Measurements from ENCODE around the gene BARHL2.

BARHL2 gene

DNA sequence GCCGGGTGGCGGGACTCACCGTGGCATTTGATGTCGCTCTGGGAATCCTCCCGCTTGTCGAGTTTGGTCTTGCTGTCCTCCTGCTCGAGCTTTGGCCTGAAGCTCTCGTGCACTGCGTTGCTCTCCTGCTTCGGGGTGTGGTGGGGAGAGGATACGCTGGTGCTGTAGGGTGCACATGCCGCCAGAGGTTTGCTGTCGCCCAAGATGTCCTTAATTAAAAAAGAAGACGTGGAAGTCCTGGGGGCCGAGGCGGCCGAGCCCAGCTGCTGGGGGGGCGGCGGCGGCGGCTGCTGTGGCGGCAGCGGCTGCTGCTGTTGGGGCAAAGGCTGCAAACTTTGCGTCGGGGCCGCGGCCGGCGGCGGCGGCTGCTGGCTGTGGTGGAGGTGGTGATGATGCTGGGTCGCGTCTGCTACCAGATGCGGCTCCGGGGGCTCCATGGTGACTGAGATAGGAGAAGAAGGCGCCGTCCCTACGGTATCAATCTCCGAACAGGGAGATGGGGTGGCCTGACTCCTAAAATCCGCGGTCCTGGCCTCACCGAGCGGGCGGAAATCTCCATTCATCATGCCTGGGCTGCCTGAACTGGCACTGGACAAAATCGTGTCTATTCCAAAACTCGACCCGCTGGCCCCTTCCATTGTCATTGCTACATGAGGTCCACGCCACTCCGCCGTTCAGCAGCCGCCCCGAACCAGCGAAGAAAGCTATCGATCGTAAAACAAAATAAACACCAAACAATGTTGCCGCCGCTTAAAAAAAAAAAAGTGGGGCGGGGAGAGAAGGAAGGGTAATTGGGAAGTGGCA is at the start of gene BARHL2:
Gene BARHL2 (minus strand): TSS at position 751 of the 804 bp plus-strand sequence. CDS start 107 bp downstream, at position 644.
- DNase-seq = no peak

DNA sequence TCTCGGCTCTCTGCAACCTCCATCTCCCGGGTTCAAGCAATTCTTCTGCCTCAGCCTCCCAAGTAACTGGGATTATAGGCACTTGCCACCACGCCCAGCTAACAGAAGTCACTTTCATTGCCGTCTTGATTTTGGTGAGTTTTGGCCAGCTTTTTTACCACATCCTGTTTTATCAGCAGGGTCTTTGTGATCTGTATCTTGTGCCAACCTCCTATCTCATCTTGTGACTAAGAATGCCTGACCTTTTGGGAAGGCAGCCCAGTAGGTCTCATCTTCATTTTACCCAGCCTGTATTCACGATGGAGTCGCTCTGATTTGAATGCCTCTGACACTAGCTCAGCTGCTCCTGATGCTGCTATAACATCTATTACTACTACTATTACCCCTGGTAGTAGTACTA is 46.8 kb upstream of the BARHL2 start:
- DNase-seq = no peak

DNA sequence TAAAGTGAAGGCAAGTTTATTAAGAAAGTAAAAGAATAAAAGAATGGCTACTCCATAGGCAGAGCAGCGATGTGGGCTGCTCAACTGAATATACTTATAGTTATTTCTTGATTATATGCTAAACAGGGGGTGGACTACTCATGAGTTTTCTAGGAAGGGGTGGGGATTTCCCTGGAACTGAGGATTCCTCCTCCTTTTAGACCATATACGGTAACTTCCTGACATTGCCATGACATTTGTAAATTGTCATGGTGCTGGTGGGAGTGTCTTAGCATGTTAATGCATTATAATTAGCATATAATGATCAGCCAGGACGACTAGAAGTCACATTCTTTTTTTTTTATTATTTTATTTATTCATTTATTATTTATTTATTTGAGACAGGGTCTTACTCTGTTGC is 46.4 kb upstream of the BARHL2 start:
- DNase-seq = no peak

DNA sequence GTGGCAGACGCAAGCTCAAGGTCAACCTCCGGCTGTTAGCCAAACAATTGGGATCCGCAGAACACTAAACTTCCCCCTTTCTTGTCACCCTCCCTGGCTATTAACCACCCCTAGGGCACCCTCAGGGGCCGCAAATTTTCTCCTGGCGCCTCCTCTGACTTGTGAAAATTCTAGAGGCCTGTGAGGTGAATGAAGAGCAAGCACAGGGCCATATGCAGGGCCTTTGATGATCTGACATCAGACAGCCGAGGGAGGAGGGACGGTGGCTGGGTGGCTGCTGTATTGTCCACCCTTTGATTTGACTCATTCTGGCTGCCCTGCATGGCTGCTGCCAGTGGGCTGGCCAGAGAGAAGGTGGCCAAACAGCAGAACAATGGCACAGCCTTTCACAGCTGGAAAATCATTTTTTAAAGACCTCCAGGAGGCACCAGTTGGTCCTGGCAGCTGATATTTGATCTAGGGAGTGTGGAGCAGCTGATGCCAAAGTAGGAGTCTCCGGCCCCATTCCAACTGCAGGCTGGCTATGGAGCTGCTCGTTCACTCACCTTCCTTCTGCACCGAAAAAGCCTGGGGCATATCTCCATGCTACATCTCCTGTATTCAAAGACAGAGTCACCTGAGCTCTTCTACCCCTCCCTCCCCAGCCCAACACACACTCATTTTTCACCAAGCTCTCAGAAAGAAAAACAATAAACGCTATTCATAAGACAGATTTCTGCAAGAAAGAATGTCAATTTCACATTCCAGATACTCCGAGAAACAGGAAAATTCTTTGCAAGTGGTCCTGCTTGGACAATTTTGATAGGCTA is 44.9 kb upstream of the BARHL2 start:
- no peak for DNase-seq

DNA sequence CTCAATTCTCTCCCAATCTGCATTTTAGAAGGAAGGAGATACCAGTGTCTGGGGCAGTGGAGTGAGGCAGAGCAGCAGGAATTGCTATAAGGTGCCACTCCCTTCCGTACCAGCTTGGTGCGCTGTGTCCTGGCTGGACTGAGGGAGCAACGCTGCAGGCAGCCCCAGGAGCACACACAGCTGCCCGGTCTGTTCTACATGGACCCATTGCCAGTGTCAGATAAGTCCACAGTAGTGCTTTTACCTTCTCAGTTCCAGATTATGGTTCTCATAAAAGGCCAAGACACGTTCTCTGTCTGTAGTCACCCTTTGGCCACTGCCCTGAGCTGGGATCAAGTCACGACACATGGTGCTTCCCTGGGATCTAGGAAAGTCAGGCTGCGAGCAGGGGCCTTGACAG is 44.1 kb upstream of the BARHL2 start:
- DNase-seq = no peak

DNA sequence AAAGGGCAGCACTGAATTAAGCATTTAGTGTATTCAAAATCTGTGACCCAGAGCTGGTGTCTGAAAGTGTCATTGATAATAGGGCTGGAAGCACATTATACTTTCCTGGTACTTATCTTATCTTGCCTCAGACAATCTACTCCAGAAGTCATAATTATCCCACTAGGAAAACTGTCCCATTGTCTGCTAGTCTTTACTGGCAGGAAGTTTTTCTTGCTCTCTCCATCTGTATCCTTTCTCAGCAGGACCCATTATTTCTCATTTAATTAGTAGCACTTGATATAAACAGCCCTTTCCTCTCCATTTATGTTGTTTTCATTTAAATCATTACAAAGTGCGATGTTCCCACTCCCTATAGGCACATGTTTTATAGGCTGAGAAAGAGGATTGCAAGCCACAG is 36.5 kb upstream of the BARHL2 start:
- DNase-seq = no peak

DNA sequence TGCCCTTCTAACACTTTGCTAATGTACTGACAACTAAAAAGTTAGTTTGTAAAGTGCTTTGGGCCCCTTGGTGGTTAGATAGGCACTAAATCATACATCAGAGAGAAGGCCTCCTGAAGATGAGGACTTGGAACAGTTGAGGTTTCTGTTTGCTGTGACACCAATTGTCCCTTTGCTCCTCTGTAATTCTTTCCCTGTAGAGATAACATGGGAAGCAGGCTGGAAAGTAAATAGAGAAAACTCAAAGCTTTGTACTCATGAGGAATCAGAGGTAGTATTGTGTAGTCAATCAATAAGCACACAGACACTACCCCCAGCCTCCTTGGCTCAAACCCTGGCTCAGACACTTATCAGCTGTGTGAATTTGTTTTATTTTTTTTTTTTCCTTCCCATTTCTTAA is 31.6 kb upstream of the BARHL2 start:
- DNase-seq = no peak

DNA sequence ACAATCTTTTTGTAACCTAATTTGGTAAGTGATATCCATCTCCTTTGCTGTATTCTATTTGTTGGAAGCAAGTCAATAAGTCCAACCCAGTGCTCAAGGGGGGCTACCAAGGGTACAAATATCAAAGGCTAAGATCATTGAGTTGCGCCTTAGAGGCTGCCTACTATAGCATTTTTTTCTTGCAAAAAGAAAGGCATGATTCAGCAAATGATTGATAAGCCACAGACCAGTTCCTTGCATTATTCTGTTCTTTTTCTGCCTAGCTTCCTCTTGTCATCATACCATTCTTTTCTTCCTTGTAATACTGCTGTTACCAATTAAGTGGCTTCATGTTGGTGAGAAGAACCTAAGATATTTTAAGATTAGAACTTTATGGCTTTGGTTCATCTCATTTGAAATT is 29.8 kb upstream of the BARHL2 start:
- no peak for DNase-seq

DNA sequence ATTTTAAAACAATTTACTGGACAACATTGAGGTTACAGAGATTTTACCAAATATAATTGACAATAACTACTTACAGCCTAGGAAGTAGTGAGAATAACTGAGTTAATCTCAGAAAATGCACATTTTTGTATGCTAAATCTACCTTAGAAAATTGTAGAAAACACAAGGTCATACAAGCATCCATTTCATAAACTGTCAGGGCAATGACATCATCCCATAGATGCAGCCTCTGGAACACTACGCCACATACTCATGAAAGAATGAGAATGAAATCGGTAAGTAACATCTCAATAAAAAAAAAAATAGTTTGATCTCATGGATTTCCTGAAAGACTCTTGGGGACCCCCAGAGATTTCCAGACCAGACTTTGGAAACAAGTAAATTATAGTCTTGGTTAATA is 28.9 kb upstream of the BARHL2 start:
- no peak for DNase-seq

DNA sequence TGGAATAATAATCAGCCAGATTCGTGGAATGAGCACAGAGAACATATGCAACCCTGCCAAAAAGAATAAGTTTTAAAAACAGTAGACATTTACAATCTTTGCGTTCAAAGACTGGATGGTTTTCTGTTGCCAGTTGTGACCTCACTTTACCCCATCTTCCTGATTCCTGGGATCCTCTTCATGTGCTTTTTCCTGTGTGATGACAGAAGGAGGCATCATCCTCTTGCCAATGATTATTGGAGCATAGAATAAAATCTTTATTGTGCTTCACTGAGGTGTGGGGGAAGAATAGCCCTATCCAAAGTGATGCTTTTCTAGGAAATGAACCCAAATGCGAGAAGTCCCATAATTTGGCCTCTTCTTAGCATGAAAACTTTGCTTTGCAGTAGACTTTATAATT is 15.0 kb upstream of the BARHL2 start:
- no peak for DNase-seq

DNA sequence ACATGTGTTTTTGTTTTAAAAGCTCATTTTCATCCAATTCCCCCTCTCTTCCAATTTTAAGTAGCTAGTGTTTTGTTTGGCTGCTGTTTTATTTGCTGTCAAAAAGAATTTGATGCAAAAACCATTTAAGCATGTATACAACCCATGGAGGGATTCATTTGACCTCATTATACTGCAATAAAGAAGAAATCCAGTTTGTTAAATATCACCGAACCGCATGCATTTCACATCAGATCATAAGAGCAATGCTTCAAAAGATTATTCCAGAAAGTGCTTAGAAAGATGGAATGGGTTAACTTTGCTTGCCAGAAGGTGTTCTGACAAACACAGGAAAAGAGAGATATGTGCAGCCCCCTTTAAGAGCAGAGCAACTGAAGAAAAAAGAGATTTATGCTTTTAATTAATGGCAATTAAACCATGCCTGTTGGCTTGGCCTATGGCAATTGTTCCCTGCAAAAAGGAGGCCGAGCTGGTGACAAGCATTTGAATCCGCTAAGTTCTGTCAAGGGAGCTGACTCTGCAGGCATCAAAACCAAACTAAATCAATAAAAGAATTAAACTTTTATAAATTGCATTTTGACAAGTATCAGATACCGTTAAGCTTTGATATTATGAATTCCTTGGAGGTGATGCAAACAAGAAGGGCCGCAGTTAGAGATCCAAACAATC is 14.4 kb upstream of the BARHL2 start:
- DNase-seq = no peak

DNA sequence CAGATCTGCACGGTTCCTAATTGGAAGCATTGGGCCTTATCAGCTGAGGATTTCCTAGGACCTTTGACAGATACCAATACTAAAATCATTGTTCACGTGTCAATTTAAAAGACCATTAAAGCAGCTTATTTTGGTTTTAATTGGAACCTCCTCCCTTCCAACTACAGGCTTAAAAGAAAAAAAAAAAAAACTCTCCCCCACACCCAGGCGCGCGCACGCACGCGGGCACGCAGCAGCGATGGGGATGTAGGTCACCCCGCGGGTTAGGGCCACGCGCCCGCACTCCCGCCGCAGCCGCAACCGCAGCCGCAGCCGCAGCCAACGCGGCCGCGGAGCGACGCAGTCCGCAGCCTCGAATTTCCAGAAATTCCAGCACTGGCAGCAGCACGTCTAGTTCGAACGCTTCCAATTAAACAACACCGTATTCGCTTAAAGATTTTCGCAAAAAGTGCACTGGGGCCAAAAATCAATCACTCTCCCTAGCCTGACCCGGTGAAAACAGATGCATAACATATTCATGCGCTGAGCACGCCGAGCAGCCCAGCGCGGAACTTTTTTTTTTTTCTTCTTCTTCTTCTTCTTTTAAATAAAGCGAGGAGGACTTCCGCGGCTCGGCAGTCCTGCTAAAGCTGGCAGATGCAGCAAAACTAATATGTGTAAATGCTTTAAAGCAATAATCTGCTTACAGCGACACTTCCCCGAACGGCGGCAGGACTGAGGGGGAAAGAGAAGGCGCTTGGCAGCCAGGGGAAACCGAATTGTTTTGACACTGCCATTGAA is 13.3 kb upstream of the BARHL2 start:
- peak in 2 of 3 donors; percentile 26 to 29 for DNase-seq

DNA sequence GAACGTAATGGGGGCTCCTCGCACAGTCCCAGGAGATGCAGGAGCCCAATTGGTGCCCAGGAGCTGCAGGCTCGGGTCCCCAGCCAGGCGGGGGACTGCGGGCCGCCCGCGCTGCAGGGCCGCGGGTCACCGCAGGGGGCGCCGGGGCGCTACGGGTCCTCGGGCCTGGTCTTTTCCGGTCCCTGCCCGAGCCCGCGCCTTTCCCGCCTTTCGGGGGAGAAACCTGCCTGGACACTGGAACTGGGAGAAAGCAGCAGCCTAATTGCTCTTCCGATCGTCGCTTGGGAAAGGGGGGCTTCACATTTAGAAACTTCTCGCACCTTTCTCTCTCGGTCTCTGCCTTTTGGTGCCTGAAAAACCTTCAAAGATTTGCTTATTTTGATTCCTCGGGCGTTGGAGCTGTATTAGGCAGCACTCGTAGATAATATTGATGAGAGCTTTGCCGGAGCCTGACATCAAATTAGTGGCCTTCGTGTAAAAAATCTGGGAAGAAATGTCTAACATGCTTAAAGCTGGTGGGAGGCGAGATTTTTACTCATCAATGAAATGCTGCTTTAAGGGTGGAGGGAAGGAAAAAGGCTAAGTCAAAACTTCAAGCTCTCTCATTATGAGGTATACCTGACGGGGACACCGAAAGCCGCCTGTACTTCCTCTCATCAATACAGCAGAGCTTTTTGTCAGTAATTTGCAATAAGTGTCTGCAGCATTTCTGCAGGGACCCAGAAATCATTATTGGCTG is 12.6 kb upstream of the BARHL2 start:
- no peak for DNase-seq

DNA sequence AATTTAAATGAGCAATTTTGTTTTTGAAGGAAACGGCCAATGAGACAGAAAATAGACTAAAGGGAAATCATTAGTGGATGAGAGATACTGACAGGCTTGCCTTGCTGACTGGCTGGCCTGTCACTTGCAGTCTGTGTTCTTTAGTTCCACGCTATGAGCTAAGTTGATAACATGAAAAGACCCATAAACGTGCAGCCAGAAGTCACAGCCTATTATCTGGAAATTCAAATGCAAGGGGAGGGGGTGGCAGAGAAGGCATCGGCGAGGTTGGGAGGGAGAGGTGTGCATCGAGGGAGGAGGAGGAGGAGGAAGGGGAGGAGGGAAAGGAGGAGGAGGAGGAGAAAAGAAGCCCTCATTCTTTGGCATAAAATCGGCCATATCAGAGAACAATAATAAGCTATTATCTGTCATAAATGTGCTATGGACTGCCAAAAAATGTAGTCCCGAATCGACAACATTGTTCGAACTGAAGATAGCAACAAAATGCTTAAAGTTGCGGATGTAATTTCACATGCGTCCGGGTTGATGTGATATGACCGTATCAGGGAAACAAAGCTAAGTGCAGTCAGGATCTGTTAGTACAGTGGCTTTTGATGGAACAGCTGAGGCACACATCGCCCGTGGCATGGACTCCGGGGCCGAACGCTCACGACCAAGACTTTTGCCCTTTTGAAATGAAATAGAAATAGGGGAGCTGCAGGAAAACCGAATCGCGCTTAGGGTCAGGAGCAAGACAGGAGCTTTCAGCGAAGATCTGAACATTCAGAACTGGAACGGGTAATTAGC is 11.6 kb upstream of the BARHL2 start:
- DNase-seq = no peak

DNA sequence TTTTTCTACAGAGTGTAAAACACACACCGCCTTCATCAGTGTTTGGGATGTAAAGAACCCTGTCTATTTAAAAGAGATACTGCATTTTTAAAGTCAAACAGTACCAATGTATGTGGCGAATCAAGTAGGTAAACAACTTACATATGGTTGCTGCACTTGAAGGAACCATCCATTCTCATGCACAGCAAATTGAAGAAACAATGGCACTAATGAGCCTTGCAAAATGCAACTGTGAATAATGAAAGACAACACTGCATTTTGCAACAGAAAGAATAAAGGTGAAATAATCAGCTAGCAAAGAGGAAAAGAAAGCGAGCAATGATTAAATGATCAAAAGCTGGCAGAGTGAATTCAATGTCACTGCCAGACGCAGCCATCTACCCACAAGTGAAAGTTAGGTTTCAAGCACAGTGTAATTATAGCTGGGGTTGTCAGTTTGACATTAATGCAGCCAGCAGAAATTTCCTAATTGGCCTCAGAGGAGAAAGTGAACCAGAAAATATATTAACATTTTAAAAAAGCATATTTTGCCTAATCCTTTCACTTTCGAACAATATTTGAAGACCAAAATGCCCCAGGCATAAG is 10.9 kb upstream of the BARHL2 start:
- no peak for DNase-seq

DNA sequence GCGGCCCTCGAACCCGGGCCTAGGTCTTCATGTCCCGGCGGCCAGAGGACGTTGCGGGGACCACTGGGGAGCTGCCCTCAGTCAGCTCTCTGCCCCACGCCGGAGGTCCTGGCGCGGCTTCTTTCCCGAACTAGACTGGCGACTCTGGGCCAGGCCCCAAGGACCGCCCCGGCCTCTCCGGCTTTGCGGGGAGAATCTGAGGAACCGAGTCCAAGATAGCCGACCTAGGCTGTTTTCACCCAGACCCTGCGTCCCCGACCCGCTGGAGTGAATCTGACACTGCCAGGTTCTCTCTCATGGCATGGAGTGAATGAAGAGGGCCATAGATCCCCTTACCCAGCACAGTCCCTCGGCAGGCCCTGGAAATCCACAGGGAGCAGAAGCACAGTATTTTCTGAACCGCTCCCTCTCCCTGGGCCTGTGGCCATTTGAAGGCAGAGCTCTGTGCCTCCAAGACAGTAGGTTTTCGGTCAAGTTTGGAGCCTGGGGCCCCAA is 9.9 kb upstream of the BARHL2 start:
- no peak for DNase-seq

DNA sequence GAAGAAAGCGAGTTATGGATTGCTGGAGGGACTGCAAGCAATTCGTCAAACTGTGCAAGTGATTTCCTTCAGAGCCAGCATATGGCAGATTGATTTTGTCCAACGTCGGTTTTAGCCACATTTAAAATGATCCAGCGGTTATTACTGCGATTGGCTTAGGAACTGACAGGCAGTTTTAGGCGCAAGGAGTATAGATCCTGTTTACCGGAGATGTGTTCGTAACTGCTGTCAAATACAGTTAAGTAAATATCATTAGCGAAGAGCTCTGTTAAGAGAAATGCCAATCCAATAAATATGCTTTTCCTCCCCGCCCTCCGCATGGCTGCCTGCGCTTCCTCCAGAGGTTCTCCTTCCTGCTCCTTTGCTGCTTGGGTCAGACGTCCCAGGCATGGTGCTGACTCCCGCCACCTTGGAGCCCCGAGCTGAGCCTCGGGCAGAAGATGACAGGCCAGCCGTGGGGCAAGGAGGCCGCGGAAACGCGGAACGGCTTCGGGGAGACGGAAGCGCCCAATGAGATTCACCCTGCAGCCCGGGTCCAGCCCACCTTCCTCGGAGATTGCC is 9.4 kb upstream of the BARHL2 start:
- no peak for DNase-seq

DNA sequence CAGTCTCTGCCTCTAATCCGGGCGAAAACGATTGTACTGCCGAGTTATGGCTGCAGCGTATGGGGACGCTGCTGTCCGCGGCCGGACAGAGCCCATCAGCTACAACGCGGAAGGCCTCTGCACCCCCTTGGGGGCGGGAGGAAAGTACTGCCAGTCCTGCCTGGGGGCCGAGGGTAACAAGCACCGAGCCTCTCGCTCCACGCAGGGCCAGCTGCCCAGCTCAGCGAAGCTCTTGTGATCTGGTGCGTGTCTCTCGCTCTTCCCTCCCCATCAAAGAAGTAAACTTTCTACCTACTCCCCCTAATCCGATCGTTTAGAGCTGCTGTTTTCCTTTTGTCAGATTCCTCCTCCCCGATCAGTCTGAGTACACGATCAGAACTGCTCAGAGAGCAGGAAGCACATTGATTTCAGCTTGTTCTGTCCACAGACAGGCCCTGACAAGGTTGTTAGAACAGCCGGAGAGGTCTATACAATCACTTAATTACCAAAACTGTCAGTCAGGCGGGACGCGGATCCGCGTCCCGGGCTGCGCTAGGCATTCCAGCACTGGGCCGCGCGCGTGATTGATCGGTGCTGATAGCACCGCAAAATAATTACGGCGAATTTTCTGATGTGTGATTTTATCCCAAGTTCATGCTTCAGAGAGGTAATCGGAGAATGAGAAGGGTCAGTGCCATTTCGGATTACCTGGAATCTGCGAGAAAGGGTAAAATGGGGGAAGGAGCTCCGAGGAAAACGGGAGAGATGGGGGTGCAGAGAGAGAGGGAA is 8.7 kb upstream of the BARHL2 start:
- DNase-seq = no peak

DNA sequence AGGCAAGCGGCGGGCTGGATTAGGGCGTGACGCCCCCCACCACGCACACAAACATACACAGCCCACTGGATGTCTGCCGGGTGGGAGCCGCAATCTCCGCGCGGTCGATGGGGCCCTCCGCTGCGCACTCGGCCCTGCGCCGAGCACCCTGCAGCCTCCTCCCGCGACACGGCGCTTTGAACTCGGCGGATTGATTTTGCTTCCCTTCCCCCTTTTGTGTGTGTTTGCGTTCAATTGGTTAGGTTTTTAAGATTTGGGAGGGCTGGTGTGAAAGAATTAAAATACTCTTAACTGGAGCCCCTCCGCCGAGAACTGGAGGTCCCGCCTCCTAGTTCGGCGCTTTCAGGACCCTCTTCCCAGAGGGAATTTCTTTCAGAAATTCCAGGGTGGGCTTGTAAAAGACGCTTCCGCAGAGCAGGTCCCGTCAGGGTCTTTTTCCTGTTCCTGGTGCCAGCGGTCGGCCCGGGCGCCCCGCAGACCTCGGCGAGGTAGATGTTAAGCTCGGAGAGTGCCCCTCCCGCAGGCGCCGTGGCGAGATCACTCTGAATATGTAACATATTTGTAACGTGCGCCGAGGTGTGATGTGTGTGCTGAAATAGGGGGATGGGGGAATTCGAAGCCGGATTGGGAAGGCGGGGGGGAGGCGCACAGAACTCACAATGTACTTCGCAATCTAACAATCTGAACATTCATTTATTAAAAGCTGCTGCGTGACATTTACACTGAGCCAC is 8.0 kb upstream of the BARHL2 start:
- no peak for DNase-seq

Measured in suppressor macrophage treated with lipopolysaccharide for 1 hour (primary cell).